ENCODE data around the gene DHRS3.
"Not testable (repeated sequence)": the region's sequence is repeated elsewhere in the genome, so short reads cannot be mapped to it uniquely, and the experiment has no call there.

DHRS3 gene

DNA sequence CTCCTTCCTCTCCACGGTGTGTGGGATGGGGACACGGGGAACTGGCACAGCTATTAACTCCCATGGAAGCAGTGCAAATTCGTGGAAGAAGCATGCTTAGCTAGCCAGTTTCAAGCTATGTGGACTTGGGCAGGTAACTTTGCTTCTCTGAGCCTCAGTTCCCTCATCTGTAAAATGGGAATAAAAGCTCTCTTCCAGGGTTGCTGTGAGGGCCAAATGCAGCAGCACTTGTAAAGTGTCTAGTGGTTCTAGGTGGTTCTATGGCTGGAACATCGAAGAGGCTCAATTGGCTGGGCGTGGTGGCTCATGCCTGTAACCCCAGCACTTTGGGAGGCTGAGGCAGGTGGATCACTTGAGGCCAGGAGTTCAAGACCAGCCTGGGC lies 43.3 kb downstream of the DHRS3 start:
- no peaks in the 10 kb centered on the region for H3K4me1 ChIP-seq (ENCODE audit: insufficient read depth, low read length)
- no peaks in the 10 kb centered on the region for H3K9me3 ChIP-seq (ENCODE audit: control insufficient read depth, insufficient read depth, low read length)
- H3K9ac ChIP-seq (ENCODE audit: low read depth, low read length), result no peak overlapping the region
- H3K36me3 ChIP-seq (ENCODE audit: insufficient read depth, low read length), result no peaks in the 10 kb centered on the region

DNA sequence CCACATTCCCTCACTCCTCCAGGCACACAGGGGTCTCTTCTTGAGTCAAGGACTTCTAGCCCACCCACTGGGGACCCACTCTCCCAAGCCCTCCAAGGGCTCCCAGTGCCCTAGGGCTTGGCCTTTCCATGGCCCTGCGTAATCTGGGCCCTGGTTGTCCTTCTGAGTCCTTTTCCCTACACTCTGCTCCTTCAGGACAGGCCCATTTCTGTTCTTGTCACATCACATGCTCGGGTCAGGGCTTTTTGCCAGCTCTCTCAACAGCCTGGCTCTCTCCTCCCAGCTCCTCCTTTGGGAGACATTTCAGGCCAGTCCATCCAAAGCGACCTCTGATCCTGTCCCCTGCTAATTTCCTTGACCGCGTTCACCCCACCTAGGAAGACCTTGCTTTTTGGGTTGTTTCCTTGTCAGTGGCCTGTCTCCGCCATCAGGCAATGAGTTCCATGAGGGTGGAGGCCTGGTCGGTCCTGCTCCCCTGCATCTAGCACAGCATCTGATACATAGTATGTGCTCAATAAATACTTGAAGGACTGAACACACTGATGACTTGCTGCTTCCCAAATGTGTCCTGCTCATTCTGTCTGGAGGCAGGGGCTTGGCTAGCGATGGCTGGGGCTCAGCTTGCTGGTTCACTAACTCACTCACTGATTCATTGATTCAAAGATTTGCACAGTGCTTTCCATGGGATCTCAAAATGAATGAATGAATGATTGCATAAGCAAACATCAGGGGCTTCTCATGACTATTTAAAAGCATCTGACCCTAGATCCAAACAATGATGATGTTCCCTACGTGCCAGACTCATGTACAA lies 44.8 kb downstream of the DHRS3 start:
- Histone ChIP-seq H3K36me3 (ENCODE audit: insufficient read depth, low read length) (no peaks in the 10 kb centered on the region), H3K4me1 (ENCODE audit: insufficient read depth, low read length) (no peaks in the 10 kb centered on the region), H3K9me3 (ENCODE audit: control insufficient read depth, insufficient read depth, low read length) (no peaks in the 10 kb centered on the region), H3K9ac (ENCODE audit: low read depth, low read length) (no peak overlapping the region)

DNA sequence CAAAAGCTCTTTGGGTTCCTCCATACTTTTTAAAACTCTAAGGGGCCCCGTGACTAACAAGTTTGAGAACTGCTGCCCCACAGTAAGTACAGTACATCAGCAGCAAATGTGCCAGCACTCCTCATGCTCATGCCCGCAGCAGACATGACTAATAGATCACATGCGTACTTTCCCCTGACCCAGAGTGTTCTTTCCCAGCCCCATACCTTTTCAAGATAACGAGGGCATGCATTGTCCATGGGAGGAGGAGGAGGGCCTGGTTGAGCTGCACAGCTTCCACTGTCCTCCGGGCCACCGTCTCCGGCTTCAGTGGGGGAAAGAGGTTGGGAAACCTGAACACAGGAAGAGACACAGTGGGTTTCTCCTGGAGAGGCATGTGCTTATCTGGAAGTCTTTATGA lies 45.5 kb downstream of the DHRS3 start:
- Histone ChIP-seq H3K9ac (ENCODE audit: low read depth, low read length) (no peak overlapping the region), H3K36me3 (ENCODE audit: insufficient read depth, low read length) (no peaks in the 10 kb centered on the region), H3K9me3 (ENCODE audit: control insufficient read depth, insufficient read depth, low read length) (no peaks in the 10 kb centered on the region), H3K4me1 (ENCODE audit: insufficient read depth, low read length) (no peaks in the 10 kb centered on the region)

DNA sequence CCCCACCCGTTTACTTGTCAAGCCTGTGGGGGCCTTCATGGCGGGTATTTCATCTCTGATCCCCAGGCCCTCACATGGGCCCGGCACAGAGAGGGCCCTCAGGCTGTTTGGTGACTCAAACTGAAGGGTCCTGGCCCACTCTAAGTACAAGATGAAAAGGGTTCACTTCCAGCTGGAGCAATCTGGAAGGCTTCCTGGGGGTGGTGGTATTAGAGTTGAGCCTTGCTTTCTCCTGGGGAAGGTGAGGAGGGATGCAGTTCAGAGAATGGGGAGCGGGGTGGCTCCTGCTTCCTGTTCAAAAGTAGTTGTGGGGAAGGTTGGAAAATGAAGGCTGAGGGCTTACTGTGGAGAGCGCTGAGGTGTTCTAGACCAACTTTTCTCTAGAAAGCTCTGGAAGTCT lies 47.7 kb downstream of the DHRS3 start:
- H3K9ac ChIP-seq (ENCODE audit: low read depth, low read length), result no peak overlapping the region
- no peaks in the 10 kb centered on the region for H3K36me3 ChIP-seq (ENCODE audit: insufficient read depth, low read length)
- no peaks in the 10 kb centered on the region for H3K9me3 ChIP-seq (ENCODE audit: control insufficient read depth, insufficient read depth, low read length)
- H3K4me1 ChIP-seq (ENCODE audit: insufficient read depth, low read length), result no peaks in the 10 kb centered on the region

DNA sequence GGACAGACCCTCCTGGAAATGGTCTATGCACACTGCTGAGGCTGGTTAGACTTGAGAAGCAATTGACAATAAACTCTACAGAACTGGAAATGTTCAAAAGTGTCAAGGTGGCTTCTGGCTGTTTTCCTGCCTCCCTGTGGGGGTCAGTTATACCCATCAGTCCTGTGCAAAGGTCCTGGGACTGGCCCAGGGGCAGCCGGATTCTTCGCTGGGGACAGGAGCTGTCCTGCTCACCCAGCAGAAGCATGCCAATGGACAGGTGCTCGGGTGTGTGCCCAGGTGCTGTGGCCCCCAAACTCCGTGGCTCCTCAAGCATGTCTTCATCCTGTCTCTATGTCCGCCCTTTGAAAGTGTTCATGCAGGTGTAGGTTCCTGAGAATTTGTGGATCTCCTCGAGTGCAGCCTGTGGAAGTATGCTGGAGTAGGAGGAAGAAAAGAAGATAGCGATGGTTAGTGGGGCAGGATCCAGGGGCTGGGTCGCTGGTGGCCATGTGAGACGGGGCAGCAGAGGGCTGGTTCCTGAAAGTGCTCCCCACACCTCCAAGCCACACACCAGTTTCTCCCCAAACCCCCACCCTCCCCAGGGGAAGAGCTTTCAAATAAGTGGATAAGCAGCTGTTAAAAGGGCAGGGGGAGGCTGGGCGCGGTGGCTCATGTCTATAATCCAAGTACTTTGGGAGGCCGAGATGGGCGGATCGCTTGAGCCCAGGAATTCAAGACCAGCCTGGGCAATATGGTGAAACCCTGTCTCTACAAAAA lies 49.8 kb downstream of the DHRS3 start:
- no peaks in the 10 kb centered on the region for H3K9me3 ChIP-seq (ENCODE audit: control insufficient read depth, insufficient read depth, low read length)
- no peaks in the 10 kb centered on the region for H3K36me3 ChIP-seq (ENCODE audit: insufficient read depth, low read length)
- no peak overlapping the region for H3K9ac ChIP-seq (ENCODE audit: low read depth, low read length)
- H3K4me1 ChIP-seq (ENCODE audit: insufficient read depth, low read length), result no peaks in the 10 kb centered on the region

DNA sequence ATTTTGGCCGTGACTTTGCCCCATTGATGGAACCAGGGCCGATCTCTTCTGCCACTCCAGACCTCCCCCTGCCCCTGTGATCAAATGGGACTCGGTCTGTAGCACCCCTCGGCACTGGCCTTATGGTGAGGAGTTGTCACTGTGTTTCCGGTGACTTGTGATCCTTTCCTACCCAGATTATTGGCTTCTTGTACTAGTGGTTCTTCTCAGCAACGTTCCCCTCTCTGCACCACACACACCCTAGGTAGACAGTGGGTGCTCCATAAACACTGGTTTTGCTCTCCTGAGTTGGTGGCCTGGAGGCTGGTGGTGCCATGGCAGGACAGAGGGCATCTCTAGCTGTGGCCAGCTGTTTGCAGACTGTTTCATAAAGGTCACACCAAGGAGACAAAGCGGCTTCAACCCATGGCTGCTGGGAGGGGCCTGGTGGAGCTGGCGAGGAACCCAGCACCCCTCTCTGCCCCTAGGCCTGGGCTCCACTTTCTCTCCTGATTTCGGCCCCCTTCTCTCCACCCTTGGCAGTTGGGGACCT lies 50.7 kb downstream of the DHRS3 start:
- H3K36me3 ChIP-seq (ENCODE audit: insufficient read depth, low read length), result no peaks in the 10 kb centered on the region
- H3K9me3 ChIP-seq (ENCODE audit: control insufficient read depth, insufficient read depth, low read length), result no peaks in the 10 kb centered on the region
- no peak overlapping the region for H3K9ac ChIP-seq (ENCODE audit: low read depth, low read length)

DNA sequence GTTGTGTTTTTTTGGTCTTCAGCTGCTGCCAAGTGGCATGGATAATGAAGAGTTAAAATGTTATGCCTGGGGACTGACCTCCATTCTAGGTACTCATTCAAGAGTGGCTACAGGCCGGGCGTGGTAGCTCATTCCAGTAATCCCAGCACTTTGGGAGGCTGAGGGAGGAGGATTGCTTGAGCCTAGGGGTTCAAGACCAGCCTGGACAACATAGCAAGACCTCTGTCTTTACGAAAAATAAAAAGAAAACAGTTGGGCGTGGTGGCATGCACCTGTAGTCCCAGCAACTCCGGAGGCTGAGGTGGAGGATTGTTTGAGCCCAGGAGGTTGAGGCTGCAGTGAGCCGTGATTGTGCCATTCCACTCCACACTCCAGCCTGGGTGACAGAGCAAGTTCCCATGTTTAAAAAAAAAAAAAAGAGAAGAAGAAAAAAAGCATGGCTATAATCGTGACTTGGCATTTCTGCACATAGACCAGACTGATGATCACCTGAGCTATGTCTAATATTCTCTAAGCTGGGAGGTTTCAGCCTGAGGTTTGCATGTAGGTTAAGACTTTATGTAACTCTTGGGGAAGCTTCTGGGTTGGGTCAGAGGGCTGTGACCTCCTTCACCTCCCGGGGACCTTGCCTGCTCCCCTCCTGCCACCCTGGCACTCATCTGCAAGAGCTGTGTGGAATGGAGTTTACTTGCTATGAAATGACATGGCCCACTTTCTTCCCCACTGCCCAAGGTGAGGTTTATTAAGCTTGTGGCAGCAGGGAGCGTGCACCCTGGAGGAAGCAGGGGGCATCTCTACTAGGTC lies 51.3 kb downstream of the DHRS3 start:
- H3K9me3 ChIP-seq (ENCODE audit: control insufficient read depth, insufficient read depth, low read length), result no peaks in the 10 kb centered on the region
- H3K9ac ChIP-seq (ENCODE audit: low read depth, low read length), result no peak overlapping the region
- H3K36me3 ChIP-seq (ENCODE audit: insufficient read depth, low read length), result no peaks in the 10 kb centered on the region

More for the DNA sequence above, 50.7 kb downstream of the DHRS3 start:
- H3K4me1 ChIP-seq (ENCODE audit: insufficient read depth, low read length), result no peaks in the 10 kb centered on the region

DNA sequence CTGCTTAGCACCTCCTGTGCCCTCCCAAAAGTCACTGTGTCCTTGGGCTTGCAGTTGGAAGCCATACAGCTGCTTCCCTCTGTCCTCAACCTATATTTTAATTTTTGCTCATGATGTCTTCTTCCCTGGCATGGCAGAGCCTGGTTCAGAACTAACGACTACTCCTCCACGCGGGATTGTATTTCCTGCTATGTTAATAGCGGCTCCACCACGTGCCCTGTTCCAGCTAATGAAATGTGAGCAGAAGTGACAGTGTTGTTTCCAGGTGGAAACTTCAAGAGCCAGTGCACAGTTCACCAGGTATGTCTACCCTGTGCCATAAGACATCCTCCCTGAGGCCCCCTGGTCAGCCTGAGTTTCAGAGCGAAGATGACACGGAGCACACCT lies 52.1 kb downstream of the DHRS3 start:
- no peak overlapping the region for H3K9ac ChIP-seq (ENCODE audit: low read depth, low read length)
- no peaks in the 10 kb centered on the region for H3K9me3 ChIP-seq (ENCODE audit: control insufficient read depth, insufficient read depth, low read length)
- H3K36me3 ChIP-seq (ENCODE audit: insufficient read depth, low read length), result no peaks in the 10 kb centered on the region
- H3K4me1 ChIP-seq (ENCODE audit: insufficient read depth, low read length), result no peaks in the 10 kb centered on the region

More for the DNA sequence above, 51.3 kb downstream of the DHRS3 start:
- H3K4me1 ChIP-seq (ENCODE audit: insufficient read depth, low read length), result no peaks in the 10 kb centered on the region

DNA sequence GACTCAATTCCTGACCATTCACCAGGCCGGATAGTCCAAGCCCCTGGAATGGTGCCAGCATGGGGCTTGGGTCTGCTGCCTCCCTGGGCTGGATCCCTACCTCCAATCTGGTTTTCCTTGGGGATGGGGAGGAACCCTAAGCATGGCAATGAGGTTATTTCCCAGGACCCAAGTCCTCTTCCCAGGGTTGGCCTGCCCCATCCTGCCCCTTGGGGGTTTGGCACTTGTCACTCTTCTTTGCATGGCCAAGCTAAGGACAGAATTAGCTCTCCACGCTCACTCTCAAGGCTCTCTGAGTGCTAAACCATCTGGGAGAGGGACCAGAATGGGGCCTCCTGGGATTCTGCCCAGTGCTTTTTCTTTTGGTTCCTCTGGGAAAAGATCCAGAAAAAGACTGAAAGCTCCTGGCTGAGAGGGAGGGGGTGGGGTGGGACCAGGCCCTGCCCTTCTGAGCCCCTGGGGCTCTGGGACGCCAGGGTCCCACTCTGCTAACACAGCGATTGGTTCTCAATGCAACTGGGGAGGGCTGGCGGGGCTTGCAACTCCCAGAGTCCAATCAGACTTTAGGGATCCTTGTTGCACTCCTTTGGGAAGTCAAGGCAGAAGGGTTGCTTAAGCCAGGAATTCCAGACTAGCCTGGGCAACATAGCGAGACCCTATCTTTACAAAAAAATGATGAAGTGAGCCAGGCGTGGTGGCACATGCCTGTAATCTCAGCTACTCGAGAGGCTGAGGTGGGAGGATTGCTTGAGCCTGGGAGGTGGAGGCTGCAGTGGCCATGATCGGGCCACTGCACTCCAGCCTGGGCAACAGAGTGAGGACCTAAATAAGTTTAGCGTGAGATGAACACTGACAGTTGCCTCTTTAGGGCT lies 52.7 kb downstream of the DHRS3 start:
- no peaks in the 10 kb centered on the region for H3K9me3 ChIP-seq (ENCODE audit: control insufficient read depth, insufficient read depth, low read length)
- H3K36me3 ChIP-seq (ENCODE audit: insufficient read depth, low read length), result no peaks in the 10 kb centered on the region
- H3K4me1 ChIP-seq (ENCODE audit: insufficient read depth, low read length), result no peaks in the 10 kb centered on the region
- no peak overlapping the region for H3K9ac ChIP-seq (ENCODE audit: low read depth, low read length)

DNA sequence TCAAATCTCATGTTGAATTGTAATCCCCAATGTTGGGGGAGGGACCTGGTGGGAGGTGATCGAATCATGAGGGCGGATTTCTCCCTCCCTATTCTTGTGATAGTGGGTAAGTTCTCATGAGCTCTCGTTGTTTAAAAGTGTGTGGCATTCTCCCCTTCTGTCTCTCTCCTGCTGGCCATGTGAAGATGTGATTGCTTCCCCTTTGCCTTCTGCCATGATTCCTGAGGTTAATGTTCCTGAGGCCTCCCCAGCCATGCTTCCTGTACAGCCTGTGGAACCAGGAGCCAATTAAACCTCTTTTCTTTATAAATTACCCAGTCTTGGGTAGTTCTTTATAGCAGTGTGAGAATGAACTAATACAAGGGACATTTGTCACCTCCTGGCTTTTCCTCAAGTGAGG lies 53.8 kb downstream of the DHRS3 start:
- not testable (repeated sequence) for H3K9ac ChIP-seq (ENCODE audit: low read depth, low read length); H3K9me3 ChIP-seq (ENCODE audit: control insufficient read depth, insufficient read depth, low read length); H3K36me3 ChIP-seq (ENCODE audit: insufficient read depth, low read length); H3K4me1 ChIP-seq (ENCODE audit: insufficient read depth, low read length)

DNA sequence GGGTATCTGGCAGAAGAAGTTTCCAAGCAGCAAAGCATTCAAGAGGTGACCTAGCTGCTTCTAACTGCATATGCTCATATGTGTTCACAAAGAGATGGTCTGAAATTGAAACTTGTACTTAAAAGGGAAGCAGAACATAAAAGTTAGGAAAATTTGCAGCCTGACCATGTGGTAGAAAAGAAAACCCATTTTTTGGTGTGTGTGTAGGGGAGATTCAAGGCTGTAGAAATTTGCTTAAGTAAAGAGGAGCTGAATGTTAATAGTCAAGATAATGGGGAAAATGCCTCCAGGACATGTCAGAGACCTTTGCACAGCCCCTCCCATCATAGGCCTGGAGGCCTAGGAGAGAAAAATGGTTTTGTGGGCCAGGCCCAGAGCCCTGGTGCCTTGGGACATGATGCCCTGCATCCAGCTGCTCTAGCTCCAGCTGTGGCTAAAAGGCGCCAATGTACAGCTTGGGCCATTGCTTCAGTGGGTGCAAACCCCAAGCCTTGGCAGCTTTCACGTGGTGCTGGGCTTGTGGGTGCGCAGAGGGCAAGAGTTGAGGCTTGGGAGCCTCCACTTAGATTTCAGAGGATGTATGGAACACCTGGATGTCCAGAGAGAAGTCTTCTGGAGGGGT lies 54.9 kb downstream of the DHRS3 start:
- no peaks in the 10 kb centered on the region for H3K36me3 ChIP-seq (ENCODE audit: insufficient read depth, low read length)
- no peaks in the 10 kb centered on the region; the same call in 1 of the 2 replicates for H3K9me3 ChIP-seq (ENCODE audit: control insufficient read depth, insufficient read depth, low read length)
- H3K4me1 ChIP-seq (ENCODE audit: insufficient read depth, low read length), result no peaks in the 10 kb centered on the region
- no peak overlapping the region for H3K9ac ChIP-seq (ENCODE audit: low read depth, low read length)

DNA sequence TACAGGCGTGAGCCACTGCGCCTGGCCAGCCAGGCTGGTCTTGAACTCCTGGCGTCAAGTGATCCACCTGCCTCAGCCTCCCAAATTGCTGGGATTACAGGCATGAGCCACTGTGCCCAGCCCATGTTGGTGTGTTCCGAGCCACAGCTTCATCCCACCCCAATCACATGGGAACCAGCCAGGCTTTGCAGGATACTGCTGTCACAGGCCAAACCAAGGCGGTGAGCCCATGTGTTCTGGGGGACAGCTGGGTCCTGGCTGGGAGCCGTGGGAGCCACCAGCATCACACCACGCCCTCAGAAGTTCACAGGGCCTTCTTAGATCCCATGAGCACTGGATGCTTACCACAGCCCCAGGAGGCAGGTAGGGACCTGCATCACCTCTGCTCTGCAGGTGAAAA lies 56.9 kb downstream of the DHRS3 start:
- Histone ChIP-seq H3K9me3 (ENCODE audit: control insufficient read depth, insufficient read depth, low read length) (peaks cover 7% of the 10 kb centered on the region), H3K4me1 (ENCODE audit: insufficient read depth, low read length) (peaks cover under 1% of the 10 kb centered on the region; the same call in 1 of the 2 replicates), H3K9ac (ENCODE audit: low read depth, low read length) (no peak overlapping the region), H3K36me3 (ENCODE audit: insufficient read depth, low read length) (no peaks in the 10 kb centered on the region)

All from ES-I3 (cell line).